ENCODE data around the gene MICAL2.

DNA sequence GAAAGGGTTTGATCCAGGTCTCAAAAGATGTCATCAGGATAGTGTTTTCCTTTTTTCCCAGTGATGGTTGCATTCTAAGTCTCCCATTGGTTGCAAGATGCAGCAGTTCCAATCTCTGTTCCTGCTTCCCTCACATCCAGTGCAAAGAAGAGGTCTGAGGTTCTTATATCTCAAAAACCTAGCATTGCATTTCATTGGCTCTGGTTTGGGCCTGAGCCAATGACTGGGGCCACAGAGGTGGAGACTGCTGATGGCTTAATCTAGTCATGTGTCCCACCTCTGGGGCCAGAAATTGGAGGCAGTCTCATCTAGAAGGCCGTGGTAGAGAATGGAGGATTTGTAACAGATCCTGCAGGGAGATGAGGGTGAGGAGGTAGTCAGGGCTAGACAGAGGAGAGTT, 13.2 kb upstream of the MICAL2 start:
- no peak for TF ChIP-seq YY1 (IDR thresholded peaks at IDR 0.05; ENCODE audit: low read depth)
- TF ChIP-seq EP300 (IDR thresholded peaks at IDR 0.05; ENCODE audit: borderline replicate concordance): no peak
- no peak for TF ChIP-seq CEBPB (IDR thresholded peaks at IDR 0.05)
- no peak for TF ChIP-seq TEAD4 (IDR thresholded peaks at IDR 0.05)
- TF ChIP-seq, protein P1, sequence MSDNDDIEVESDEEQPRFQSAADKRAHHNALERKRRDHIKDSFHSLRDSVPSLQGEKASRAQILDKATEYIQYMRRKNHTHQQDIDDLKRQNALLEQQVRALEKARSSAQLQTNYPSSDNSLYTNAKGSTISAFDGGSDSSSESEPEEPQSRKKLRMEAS (IDR thresholded peaks at IDR 0.05): no peak
- TF ChIP-seq REST (IDR thresholded peaks at IDR 0.05; ENCODE audit: low read depth): no peak

Measured in Ishikawa (cell line).